Natural killer cell (primary cell): Measurements from ENCODE around the gene PRDM10. TPM values are rescaled to one million over a fixed set of nuclear protein-coding genes. Genes with fewer than 3 reads are reported as not detected.

Experiments
- ATAC-seq, 3 donors: fragments of 150-1000 bp in 2 of 3; fragments of 200-7000 bp in 1 of 3; cut with Tn5 transposase; 1 replicate in 1 of 3; 2 replicates in 2 of 3; pipeline ENCODE4 v1.10.0; 2021; ENCODE audit warnings: mild to moderate bottlenecking in 2 of 3, moderate library complexity in 2 of 3
- DNase-seq, 2 donors: peaks; one replicate each; pipeline versions ENCODE4 v3.0.0 to v3.0.0-alpha.2; 2013 to 2021; ENCODE audit warnings: mixed read lengths in 1 of 2
- H3K27ac ChIP-seq: one replicate; pipeline ENCODE4 v1.5.1; 2013; ENCODE audit warnings: mild to moderate bottlenecking, low read length
- H3K27me3 ChIP-seq: one replicate; pipeline ENCODE4 v1.6.1; 2013; ENCODE audit warnings: low read length; ENCODE audit not compliant: control insufficient read depth, insufficient read depth
- H3K36me3 ChIP-seq: one replicate; pipeline ENCODE4 v1.6.1; 2013; ENCODE audit warnings: low read length; ENCODE audit not compliant: control insufficient read depth, insufficient read depth
- H3K4me1 ChIP-seq: one replicate; pipeline ENCODE4 v1.6.1; 2013; ENCODE audit warnings: low read length; ENCODE audit not compliant: control insufficient read depth, insufficient read depth
- H3K4me3 ChIP-seq: one replicate; pipeline ENCODE4 v1.5.1; 2013; ENCODE audit warnings: low read length
- H3K9me3 ChIP-seq: one replicate; pipeline ENCODE4 v1.6.1; 2013; ENCODE audit warnings: low read length; ENCODE audit not compliant: control insufficient read depth, insufficient read depth
- H3K27ac Mint-ChIP-seq, 2 donors: one replicate each; pipeline ENCODE4 v1.8.0; 2022; ENCODE audit warnings: mild to moderate bottlenecking in 2 of 2, mixed read lengths in 2 of 2, moderate library complexity in 1 of 2
- H3K27me3 Mint-ChIP-seq, 2 donors: one replicate each; pipeline ENCODE4 v1.8.0; 2022; ENCODE audit warnings: low read depth in 2 of 2, mixed read lengths in 2 of 2
- H3K36me3 Mint-ChIP-seq: one replicate; pipeline ENCODE4 v1.8.0; 2022; ENCODE audit warnings: mixed read lengths
- H3K4me1 Mint-ChIP-seq, 2 donors: one replicate each; pipeline ENCODE4 v1.8.0; 2022; ENCODE audit warnings: mixed read lengths in 2 of 2
- H3K4me3 Mint-ChIP-seq: one replicate; pipeline ENCODE4 v1.8.0; 2022; ENCODE audit warnings: mild to moderate bottlenecking, moderate library complexity, mixed read lengths
- H3K9me3 Mint-ChIP-seq, 2 donors: one replicate each; pipeline ENCODE4 v1.8.0; 2022; ENCODE audit warnings: mixed read lengths in 2 of 2
- CTCF ChIP-seq: fragments of 200-600 bp; IDR thresholded peaks from one replicate; pipeline ENCODE4 v1.8.0; 2022; ENCODE audit warnings: antibody characterized with exemption
- WGBS: methylation state at CpG from one replicate; pipeline ENCODE4 v1.1.7; 2013; ENCODE audit warnings: missing lambda C conversion rate; ENCODE audit not compliant: insufficient coverage; 5-methylcytosine and 5-hydroxymethylcytosine counted together
- intact Hi-C: fragments of 100-400 bp; cut with micrococcal nuclease; formaldehyde crosslinking; loops from one replicate; pipeline ENCODE4 v1.14.2; 2022
- total RNA-seq, 4 donors: library from RNA; stranded (reverse); fragments of 120-200 nt in 1 of 4; gene quantifications; one replicate each; pipeline versions ENCODE4 v1.2.3 to v1.2.4, GENCODE V29; 2013 to 2022

PRDM10 gene
- total RNA-seq, 3 donors from 2014 or later (not counting 1 experiment from before 2014, with no cell fraction given): 10.3 to 13.1 (median 12.5) TPM

GRCh38 chr11:129998905-129999304, 3.7 kb downstream of the PRDM10 start:
- DNase-seq: no peak
- Mint-ChIP-seq H3K36me3 (peaks cover 8% of the 10 kb centered on the region), H3K4me3 (peak overlapping the region; percentile 61), H3K9me3 (no peaks in the 10 kb centered on the region), H3K27ac (peak overlapping the region; percentile 81 to 85), H3K27me3 (no peaks in the 10 kb centered on the region), H3K4me1 (peaks cover 48 to 49% of the 10 kb centered on the region in 2 donors)
- no peak for TF ChIP-seq CTCF
- Histone ChIP-seq H3K9me3 (no peaks in the 10 kb centered on the region), H3K36me3 (peaks cover 2% of the 10 kb centered on the region), H3K4me1 (peaks cover 32% of the 10 kb centered on the region), H3K4me3 (no peak overlapping the region), H3K27ac (peak overlapping the region; percentile 46), H3K27me3 (no peaks in the 10 kb centered on the region)
- no peak for ATAC-seq
- intact Hi-C loops: no loop called here
- 72% methylated on average over 7 of the region's 7 CpGs for WGBS

- Mint-ChIP-seq H3K36me3 (peaks cover 8% of the 10 kb centered on the region), H3K9me3 (no peaks in the 10 kb centered on the region), H3K27ac (peak overlapping the region; percentile 81 to 85), H3K4me1 (peaks cover 42% of the 10 kb centered on the region in 2 donors), H3K27me3 (no peaks in the 10 kb centered on the region), H3K4me3 (no peak overlapping the region)
- ATAC-seq: no peak
- H3K4me3 ChIP-seq: no peak overlapping the region
- H3K27ac ChIP-seq: no peak overlapping the region
- peaks cover 2% of the 10 kb centered on the region for H3K36me3 ChIP-seq
- WGBS: no CpG with 5 or more reads among the region's 1 CpG
- DNase-seq: no peak
- no peaks in the 10 kb centered on the region for H3K9me3 ChIP-seq
- no peak for TF ChIP-seq CTCF
- intact Hi-C loops: no loop called here
- H3K27me3 ChIP-seq: no peaks in the 10 kb centered on the region
- peaks cover 27% of the 10 kb centered on the region for H3K4me1 ChIP-seq
These were observed 4.5 kb downstream of the PRDM10 start for GRCh38 chr11:129998107-129998506.

- Mint-ChIP-seq H3K9me3 (no peaks in the 10 kb centered on the region), H3K4me1 (peaks cover 37 to 42% of the 10 kb centered on the region in 2 donors), H3K4me3 (no peak overlapping the region), H3K27ac (no peak overlapping the region), H3K27me3 (no peaks in the 10 kb centered on the region), H3K36me3 (peaks cover 8% of the 10 kb centered on the region)
- WGBS: no CpG with 5 or more reads among the region's 2 CpGs
- Histone ChIP-seq H3K4me1 (peaks cover 27% of the 10 kb centered on the region), H3K4me3 (no peak overlapping the region), H3K27me3 (no peaks in the 10 kb centered on the region), H3K36me3 (peaks cover 2% of the 10 kb centered on the region), H3K27ac (no peak overlapping the region), H3K9me3 (no peaks in the 10 kb centered on the region)
- no peak for TF ChIP-seq CTCF
- DNase-seq: no peak
- intact Hi-C loops: no loop called here
- no peak for ATAC-seq
These were observed 5.1 kb downstream of the PRDM10 start for GRCh38 chr11:129997513-129997912.
